HL-60/S4 (cell line): ENCODE measurements around the gene MPC1.
"Not testable (repeated sequence)": the region's sequence is repeated elsewhere in the genome, so short reads cannot be mapped to it uniquely, and the experiment has no call there.

Experiments used
- in situ Hi-C: fragments of 300-500 bp; cut with MboI; formaldehyde crosslinking; loops from 2 replicates; pipeline ENCODE4 v1.14.3; 2022; ENCODE audit warnings: low sequenced_read_pairs

The MPC1 gene

DNA sequence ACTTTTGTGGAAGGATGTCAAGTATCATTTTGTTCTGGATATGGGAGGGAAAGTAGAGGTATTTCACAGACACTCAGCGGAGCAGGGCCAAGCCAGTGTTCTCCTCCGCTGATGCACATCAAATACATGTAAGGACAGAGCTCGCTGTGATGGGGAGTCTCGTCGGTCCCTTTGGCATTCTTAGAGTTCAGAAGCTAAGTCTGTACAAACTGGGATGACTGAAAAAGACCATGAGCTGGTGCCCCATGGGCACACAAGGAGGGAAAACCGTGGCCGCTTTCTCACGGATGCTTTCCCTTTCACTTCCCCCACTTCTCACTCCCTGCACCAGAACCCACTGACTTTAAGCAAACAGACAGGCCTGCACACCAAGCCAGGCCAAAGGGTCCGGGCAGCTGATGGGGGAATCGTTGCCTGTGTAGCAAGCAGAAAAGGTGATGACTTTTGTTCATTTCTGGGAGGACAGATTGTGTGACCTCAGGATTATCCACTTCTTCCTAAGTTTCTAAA, 27.7 kb upstream of the MPC1 start:
- in situ Hi-C loops = loop anchor here (25.0 kb wide), 1 partner anchor 523 kb away; no protein-coding TSS in a partner anchor

DNA sequence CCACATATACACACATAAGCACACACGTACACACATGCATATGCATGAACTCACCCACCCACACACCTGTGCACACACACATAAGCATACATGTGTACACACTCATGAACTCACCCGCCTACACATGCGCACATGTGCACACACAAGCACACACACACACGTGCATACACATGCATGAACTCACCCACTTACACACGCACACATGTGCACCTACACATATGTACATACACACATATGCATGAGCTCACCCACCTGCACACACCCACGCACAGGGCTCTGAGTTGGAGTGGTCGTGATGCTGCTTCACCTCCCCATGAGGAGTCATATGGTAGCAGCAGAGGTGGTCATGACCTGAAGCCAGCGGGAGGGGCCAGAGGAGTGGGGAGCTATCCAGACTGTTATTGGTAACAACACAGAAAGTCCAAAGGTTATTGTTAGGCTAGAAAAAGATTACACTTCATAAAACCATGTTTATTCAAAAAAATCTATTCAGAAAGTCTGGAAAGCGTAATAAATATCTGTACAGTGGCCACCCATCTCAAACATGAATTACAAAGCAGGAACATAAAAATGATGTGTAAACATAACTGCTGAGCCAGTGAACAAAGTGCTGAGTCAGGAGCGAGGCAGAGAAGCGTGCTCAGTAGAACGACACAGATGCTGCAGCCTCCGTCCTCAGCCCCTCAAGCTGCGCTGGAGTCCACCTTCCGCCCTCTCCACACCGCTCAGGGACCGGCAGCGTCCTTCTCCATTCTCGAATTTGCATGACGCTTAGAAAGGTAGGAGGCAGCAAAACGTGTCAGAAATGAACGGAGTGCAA, 26.4 kb upstream of the MPC1 start:
- in situ Hi-C loops = loop anchor here (25.0 kb wide), 1 partner anchor 522 kb away; no protein-coding TSS in a partner anchor

DNA sequence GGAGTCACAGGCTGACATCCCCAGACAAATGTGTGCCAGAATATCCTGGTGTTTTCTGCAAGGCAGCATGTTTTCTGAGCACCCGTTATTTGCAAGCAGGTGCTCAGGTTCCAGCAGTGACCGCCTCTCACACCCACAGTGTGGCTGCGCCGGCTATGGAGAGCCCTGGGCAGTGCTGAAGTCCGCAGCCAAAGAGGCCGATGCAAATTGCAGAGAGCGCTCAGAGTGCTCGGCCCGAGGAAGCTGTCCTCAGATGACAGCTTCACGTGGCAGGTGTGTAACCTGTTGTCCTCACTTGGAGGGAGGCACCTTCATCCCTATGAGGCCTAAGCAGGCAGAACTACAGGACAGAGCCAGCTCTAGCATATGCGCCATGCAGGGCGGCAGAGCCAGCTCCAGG, 23.5 kb upstream of the MPC1 start:
- in situ Hi-C loops = loop anchor here (25.0 kb wide), 1 partner anchor 519 kb away; no protein-coding TSS in a partner anchor

DNA sequence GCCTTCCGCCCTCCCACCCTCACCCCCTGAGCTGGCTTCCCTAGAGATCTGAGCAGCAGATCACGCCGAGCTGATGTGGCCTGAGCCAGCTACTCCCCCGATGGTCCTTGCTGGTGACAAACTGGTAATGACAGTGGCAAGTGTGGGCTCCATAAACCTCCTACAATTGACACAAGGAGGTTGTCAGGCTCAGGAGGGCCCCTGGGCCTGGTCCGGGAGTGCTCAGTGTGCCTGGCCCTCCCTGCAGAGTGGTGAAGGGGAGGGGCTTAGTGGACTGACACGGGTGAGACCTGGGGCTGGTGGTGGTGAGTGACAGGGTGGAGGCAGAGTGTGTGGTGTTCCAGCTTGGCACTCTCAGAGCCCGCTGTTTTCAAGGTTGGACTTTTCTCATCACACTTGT, 22.6 kb upstream of the MPC1 start:
- in situ Hi-C loops = loop anchor here (25.0 kb wide), 1 partner anchor 518 kb away; no protein-coding TSS in a partner anchor

DNA sequence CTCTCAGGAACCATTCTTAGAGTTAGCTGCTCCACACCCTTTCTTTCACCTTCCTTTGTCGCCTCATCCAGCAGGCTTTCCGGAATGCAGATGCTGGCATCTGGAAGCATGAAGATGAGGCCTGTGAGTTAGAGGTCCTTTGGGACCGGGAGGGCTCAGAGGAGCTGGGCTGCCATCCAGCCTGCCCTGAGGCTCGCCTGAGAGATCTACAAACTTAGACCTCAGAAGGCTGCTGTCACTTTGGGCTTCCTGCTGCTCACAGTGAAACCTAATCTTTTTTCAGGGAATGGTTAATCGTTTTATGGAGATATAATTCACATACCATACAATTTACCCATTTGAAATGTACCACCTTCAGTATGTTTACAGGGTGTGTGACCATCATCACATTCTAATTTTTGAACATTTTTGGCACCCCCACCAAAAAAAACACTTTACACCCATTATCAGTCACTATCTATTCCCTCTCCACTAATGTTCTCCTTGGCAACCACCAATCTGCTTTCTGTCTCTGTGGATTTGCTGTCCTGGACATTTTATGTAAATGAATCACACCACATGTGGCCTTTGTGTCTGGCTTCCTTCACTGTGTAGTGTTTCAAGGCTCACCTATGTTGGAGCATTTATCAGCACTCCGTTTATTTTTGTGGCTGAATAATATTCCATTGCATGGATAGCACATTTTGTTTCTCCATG, 20.0 kb upstream of the MPC1 start:
- in situ Hi-C loops = loop anchor here (25.0 kb wide), 1 partner anchor 515 kb away; no protein-coding TSS in a partner anchor

DNA sequence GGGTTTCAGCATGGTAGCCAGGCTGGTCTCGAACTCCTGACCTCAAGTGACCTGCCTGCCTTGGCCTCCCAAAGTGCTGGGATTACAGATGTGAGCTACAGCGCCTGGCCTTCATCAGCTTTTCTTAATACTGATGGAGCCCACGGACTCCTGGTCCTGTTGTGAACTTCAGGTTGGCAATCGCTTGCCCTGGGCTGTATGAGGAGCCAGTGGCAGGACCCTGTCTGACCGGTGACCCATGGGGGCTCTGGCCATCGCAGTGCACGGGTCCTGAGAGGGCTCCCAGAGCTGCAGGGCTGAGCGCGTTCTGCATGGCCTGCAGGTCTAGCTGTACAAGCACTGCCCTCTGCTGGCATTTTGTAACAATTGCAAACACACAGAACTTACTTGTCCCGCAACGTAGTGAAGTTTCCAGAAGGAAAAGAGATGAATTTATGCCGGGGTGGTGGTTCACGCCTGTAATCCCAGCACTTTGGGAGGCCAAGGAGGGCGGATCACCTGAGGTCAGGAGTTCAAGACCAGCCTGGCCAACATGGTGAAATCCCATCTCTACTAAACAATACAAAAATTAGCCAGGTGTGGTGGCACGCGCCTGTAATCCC, 18.0 kb upstream of the MPC1 start:
- in situ Hi-C loops = loop anchor here (25.0 kb wide), 1 partner anchor 513 kb away; no protein-coding TSS in a partner anchor

DNA sequence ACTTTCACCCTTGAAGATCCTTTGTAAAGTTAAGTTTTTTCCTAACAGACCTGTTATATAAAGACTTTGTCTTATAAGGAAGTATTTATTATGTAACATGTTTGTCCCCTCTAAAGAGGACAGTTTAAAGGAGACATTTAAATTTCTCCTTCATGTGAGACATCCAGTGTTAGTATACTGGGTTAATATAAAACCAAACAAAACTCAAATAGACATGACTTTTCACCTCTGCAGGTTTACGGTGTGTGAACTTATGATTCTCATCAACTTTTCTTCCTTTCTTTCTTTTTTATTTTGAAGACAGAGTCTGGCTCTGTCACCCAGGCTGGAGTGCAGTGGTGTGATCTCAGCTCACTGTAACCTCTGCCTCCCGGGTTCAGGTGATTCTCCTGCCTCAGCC, 17.4 kb upstream of the MPC1 start:
- in situ Hi-C loops = loop anchor here (25.0 kb wide), 1 partner anchor 513 kb away; no protein-coding TSS in a partner anchor

DNA sequence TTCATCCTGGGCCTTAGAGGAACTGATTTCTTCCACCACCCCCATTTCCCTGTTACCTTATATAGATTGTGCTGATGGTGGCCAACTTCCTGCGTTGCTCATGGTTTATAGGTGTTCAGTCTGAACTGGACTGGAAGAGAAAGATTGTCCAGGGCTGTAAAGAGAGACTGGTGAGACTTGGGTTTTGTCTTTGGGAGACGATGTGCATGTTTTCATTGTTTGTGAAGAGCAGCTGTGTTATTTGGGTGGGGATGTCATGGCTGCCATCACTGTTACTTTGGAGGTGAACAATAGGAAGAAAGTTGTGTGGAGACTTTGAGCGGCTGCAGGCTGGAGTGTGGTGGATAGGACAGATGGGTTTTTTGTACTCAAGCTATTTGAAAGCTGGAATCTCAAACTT, 15.6 kb upstream of the MPC1 start:
- in situ Hi-C loops = no loop called here

DNA sequence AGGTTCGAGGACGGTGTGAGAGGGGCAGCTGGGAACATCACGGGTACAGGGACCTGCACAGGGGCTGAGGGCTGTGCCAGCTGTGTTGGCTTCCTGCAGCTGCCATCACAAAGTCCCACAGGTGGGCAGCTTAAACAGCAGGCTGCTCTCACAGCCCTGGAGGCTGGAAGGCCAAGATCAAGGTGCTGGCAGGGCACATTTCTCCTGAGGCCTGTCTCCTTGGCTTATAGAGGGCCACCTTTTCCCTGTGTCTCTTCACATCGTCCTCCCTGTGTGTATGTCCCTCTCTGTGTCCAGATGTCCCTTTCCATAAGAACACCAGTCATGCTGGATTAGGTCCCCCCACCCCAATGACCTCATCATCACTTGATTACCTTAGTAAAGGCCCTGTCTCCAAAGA, 15.1 kb upstream of the MPC1 start:
- in situ Hi-C loops = no loop called here

DNA sequence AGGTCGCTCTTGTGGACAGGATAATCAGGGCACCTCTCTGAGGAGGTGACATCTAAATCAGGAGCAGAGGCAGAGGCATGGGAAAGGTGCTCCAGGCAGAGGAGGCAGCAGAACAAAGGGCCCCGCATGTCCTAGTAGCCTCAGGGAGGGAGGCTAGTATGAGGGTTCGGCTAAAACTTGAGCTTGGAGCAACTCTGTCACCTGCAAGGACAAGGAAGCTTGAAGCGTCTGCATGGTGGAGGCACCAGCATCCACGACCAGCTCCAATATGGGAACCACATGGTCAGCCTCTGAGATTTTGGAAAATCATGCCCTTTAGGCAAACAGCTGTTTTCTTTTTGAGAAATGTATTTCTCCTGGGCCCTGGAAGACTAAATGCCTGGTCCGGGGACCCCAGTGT, 13.0 kb upstream of the MPC1 start:
- in situ Hi-C loops = no loop called here

DNA sequence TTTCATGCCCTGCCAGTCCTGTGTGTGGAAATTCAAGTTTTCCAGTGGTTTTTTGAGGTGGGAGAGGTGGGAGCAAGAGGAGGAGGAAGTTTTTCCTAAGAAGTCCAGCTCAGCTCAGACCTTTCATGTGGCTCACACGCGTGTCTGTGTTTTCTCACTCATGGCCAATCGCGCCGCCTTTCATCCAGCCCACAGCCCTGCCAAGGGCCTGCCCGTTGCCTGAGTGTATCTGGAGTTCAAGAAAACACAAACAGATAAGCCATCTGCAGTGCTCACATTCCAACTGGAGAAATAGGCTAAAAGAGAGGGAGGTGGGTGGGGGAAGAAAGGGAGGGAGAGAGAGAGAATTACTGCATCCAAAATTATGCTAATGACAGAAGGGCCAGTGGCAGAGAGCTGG, 12.6 kb upstream of the MPC1 start:
- in situ Hi-C loops = no loop called here

DNA sequence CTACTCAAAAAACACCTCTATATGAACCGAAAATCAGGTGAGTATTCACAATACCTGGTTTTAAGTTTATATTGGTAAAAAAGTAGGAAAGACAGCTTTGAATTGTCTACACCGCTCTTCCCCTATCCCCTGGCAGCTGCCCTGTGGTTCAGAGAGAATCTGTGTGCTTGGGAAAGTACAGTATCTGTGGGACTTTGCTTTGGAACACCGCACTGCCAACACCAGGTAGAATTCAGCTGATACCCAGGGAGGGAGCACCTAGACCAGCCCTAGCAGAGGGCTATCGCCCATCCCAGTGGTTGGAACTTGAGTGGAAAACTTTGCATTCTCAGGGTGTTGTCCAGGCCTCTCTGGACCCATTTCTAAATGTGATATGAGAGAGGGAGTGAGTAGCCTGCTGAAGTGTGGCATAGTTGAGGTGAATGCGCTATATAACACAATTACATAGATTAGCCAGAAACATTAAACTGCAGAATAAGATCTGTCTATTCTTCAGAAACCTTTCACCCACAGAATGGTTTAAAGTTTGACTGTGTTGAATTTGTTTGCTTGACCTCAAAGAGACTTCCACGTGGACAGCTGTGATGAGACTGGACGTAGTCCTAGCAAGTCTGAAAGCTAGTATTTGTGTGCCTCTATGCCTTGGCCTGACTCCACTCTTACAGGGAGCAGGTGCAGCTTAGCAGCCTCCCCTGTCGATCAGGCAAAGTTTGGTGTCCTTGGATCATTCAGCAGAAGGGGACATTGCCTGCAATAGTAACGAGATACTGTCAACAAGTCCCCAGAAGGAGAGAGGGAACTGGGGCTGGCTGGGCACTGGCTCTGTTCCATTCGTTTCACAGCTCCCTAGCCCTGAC, 11.5 kb upstream of the MPC1 start:
- in situ Hi-C loops = no loop called here

DNA sequence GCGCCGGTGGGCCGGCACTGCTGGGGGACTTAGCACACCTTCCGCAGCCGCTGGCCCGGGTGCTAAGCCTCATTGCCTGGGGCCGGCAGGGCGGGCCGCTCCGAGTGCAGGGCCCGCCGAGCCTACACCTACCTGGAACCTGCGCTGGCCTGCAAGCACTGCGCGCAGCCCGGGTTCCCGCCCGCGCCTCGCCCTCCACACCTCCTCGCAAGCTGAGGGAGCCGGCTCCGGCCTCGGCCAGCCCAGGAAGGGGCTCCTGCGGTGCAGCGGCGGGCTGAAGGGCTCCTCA, 10.7 kb upstream of the MPC1 start:
- in situ Hi-C loops = no loop called here

DNA sequence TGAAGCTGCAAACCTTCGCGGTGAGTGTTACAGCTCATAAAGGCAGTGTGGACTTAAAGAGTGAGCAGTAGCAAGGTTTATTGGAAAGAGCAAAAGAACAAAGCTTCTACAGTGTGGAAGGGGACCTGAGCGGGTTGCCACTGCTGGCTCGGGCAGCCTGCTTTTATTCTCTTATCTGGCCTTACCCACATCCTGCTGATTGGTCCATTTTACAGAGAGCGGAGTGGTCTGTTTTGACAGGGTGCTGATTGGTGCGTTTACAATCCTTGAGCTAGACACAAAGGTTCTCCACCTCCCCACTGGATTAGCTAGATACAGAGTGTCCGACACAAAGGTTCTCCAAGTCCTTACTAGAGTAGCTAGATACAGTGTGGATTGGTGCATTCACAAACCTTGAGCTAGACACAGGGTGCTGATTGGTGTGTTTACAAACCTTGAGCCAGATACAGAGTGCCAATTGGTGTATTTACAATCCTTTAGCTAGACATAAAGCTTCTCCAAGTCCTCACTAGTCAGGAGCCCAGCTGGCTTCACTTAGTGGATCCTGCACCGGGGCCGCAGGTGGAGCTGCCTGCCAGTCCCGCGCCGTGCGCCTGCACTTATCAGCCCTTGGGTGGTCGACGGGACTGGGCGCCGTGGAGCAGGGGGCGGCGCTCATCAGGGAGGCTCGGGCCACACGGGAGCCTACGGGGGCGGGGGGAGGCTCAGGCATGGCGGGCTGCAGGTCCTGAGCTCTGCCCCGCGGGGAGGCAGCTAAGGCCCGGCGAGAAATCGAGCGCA, 10.2 kb upstream of the MPC1 start:
- in situ Hi-C loops = not testable (repeated sequence)

DNA sequence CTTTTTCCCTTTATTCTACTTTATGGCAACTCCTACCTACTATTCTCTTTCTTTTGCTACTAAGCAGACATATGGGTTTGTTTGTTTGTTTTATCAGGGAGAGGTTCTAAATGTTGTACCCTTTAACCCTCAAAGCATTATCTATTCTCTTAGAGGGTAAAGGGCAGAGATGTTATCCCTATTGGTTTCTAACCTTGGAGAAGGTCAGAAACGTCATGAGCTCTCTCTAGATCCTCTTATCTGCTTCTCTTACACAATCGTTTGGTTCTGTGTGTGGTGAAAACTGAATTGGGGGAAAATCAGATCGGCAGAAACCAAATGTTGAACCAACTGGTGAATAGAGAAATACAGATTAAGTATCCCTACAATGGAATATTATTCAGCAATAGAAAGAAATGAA, 6.4 kb upstream of the MPC1 start:
- in situ Hi-C loops = no loop called here

DNA sequence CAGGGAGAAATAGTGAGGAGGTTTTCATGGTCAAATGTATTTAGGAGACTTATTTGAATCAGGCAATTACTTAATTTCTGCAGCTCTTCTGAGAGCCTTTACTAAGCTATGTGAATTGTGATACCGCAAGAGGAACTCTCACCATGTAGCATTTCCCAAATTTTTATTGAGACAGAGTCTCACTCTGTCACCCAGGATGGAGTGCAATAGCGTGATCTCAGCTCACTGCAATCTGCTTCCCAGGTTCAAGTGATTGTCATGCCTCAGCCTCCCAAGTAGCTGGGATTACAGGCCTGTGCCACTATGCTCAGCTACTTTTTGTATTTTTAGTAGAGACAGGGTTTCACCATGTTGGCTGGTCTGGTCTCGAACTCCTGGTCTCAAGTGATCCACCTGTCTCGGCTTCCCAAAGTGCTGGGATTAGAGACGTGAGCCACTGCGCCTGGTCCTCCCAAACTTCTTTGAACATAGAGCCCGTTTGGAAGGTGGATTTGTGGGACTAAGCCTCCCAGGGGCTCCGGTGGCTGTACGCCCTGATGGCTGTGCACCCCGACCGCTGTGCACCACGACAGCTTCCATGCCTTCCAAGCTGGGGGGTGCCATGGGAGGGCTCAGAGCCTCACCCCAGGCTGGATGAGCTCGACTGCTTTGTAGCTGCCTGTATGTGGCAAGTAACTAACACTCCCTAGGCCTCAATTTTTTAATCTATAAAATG, 5.7 kb upstream of the MPC1 start:
- in situ Hi-C loops = no loop called here

DNA sequence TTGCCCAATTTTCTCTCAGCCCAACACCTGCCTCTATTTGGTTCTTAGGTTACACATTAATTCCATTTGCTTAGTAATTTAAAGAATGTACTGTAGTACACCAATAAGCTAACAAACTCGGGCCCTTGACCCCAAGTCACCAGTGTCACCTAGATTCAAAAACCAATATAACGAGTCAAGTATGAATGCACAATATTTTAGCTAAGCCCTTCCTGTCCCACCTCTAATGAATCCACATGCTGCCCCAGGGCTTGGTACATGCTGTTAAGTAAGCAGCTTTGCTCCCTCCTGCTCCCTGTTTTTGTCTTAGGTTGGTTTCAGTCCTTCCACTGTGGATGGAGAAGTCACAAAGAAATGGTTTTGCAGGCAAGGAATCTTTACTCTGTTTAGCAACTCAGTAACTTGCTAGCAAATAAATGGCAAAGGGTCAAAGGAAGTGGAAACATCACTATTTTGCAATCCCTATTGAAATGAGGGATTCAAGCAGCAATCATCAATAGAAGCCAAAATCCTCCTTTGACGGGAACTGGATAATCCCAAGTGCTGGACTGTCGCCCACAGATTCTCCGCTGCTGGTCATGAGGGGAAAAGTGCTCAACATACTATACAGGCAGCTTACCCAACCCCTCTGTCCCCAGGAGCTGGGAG, 5.0 kb upstream of the MPC1 start:
- in situ Hi-C loops = no loop called here

DNA sequence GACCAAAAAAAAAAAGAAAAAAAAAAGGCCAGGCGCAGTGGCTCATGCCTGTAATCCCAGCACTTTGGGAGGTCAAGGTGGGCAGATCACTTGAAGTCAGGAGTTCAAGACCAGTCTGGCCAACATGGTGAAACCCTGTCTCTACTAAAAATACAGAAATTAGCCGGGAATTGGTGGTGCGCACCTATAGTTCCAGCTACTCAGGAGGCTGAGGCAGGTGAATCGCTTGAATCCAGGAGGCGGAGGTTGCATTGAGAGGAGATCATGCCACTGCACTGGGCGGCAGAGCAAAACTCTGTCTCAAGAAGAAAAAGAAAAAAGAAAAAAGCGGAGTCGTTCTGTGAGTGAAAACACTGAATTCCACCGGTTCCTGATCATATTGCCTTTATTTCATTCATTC, 4.4 kb upstream of the MPC1 start:
- in situ Hi-C loops = not testable (repeated sequence)

DNA sequence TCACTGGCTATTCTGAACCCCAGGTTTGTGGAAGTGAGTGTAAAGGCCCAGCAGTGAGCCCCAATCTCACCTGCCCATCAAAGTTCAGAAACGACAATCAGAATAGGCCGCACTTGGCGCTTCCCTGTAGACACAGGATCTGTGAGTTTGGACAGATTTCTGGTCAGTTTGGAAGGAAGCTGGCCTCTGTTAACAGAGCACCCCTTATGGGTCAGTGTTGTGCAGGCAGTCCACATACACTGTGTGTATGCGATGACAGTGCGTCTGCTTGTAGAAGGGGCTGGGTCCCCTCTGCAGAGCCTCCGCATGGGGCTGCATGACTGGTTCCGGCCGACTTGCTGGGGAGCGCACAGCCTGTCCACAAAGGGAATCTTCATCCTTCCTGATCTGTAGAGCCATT, 3.4 kb upstream of the MPC1 start:
- in situ Hi-C loops = no loop called here
